GM12872 (cell line): ENCODE data around the gene C1QTNF6.

ENCODE experiments used
- CTCF ChIP-seq: IDR thresholded peaks from 3 replicates; pipeline ENCODE4 v1.5.1; 2011; ENCODE audit warnings: low read depth, mild to moderate bottlenecking, low read length, moderate library complexity; ENCODE audit not compliant: insufficient read depth

C1QTNF6 gene

GRCh38 chr22:37183432-37184379 is 4.3 kb downstream of the C1QTNF6 start:
- TF ChIP-seq CTCF: no peak

DNA sequence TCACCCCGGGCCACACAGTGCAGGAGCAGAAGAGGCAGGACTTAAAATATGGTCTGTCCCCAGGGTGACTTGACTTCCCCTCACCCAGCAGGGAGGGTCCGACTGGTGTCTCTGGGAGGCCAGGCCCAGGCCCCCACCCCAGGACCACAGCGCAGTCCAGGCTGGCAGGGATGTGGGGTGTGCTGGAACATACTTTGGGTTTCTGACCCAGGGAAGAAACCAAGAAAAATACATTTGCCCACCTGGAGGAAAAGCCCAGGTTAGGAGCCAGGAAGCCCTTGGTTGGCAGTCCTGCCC is 5.2 kb downstream of the C1QTNF6 start:
- TF ChIP-seq CTCF: no peak

DNA sequence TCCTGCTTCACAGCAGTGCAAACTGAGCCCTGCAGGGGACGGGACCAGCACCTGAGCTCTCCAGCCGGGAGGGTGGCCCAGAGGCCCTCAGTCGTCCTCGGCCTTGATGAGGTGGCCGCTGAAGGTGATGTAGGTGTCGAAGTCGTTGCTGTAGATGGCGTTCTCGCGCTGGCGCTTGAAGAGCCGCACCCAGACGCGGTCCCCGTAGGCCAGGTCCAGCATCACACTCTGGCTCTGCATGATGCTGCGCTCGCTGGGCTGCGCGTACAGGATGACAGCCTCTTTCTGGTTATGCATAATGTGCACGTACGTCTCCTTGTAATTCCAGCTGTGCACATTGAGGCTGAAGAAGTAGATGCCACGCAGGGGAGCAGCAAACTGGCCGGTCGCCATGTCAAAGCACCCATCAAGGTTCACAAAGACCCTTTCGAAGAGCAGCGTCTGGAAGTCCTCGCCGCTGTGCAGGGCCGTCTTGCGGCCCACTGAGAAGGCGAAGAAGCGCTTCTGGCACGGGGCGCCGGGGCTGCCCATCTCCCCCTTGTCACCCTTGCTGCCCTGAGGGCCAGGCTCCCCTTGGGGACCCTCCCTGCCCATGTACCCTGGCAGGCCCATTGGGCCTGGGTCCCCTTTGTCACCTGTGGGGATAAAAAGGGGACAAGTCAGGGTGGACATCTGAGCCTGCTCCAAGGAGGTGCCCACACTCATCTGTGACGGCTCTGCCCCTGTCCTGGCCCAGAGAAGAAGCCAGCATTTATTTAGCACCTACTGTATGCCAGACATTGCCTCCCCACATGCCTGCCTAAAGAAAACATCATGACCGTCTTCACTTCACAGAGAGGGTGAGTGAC is 5.7 kb downstream of the C1QTNF6 start:
- no peak for TF ChIP-seq CTCF

GRCh38 chr22:37181681-37182080 is 6.4 kb downstream of the C1QTNF6 start:
- no peak for TF ChIP-seq CTCF

DNA sequence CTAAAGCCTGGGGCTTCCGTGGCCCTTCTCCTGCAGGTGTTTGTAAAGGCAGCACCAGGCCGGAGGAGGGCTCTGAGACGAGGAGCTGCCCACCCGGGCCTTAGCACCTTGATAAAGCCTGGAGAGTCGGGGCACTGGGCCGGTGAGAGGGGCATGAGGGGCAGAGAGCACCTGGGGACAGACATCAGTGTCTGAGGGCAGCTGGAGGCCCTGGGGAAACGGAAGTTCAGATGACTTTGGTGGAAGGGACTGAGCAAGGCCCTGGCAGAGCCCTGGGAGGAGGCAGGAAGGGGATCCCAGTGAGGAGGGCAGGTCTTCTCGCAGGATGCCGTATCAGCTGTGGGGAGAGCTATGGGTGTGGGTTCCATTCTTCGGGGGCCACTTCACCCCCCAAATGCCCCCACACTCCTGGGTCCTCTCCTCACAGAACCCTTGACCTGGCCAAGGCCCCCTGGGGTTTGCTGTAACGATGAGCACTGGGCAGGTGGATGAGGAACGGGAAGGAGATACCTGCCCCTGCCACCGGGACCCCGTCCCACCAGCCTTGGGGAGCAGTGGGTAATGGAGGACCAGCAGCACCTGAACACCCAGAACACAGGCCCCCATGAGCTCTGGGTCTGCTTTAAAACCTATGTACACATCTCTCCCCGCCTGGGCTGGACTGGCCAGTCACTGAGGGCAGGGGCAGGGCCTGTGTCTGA is 7.4 kb downstream of the C1QTNF6 start:
- no peak for TF ChIP-seq CTCF

DNA sequence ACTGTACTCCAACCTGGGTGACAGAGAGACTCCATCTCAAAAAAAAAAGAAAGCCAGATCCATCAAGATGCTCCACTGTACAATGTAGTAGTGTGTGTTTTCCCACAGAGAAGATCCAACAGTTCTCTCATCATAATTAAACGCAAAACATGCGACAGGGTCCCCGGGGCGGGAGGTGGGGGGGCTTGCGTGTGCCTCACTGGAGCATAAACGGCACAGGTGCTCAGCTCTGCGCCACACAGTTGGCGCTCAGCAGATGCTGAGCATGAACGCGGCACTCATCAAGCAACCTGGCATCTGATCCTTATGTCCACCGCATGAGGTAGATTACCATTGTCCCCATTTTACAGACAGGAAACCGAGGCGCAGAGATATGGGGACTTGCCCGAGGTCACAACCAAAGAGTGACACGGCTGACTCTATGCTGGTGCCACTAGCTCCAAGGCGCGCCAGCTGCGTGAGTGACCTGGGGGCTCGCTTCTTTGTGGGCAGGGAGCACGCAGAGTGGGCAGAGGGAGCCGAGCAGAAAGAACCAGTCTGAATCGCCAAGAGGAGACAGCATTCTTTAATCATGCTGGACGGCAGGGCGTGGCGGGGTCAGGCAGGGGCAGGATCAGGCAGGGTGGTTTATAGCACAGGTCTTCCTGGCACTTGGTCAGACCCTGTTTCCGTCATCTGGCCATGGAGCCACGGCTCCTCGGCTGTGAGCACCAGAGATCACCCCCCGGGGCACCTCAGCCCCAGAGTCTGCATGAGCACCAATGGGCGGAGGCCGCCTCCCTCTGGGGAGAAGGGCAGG is 8.2 kb downstream of the C1QTNF6 start:
- no peak for TF ChIP-seq CTCF
